Neural progenitor cell (in vitro differentiated cells): ENCODE data around the gene SPN.
"Not testable (repeated sequence)": the region's sequence is repeated elsewhere in the genome, so short reads cannot be mapped to it uniquely, and the experiment has no call there.

Experiments
- EZH2 ChIP-seq: fragments of 200-600 bp; sonication (generic); IDR thresholded peaks from 2 replicates; pipeline ENCODE4 v1.6.1; 2017; ENCODE audit warnings: antibody characterized with exemption, mild to moderate bottlenecking, moderate library complexity
- TF ChIP-seq, protein P1 (sequence below): fragments of 200-600 bp; sonication (generic); IDR thresholded peaks from 2 replicates; pipeline ENCODE4 v1.5.1; 2017; ENCODE audit warnings: antibody characterized with exemption, mild to moderate bottlenecking

DNA sequence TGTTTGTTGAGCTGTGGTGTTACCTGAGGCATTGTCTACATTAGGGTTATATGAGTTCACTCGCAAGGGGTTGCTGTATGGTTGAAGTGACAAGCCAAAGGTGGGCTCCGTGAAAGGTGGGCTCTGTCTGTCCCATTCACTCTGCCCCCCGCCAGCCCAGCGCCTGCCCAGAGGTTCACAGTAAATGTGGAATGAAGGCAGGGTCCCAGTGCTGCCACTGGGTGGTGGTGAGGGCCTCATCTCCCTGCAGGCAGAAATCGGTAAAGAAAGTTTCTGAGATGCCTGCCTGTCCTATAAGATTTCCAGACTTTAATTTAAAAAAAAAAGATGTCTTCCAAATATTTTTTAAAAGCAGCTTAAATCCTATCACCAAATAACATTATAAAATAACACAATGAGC is 26.7 kb upstream of the SPN start:
- TF ChIP-seq, protein P1, sequence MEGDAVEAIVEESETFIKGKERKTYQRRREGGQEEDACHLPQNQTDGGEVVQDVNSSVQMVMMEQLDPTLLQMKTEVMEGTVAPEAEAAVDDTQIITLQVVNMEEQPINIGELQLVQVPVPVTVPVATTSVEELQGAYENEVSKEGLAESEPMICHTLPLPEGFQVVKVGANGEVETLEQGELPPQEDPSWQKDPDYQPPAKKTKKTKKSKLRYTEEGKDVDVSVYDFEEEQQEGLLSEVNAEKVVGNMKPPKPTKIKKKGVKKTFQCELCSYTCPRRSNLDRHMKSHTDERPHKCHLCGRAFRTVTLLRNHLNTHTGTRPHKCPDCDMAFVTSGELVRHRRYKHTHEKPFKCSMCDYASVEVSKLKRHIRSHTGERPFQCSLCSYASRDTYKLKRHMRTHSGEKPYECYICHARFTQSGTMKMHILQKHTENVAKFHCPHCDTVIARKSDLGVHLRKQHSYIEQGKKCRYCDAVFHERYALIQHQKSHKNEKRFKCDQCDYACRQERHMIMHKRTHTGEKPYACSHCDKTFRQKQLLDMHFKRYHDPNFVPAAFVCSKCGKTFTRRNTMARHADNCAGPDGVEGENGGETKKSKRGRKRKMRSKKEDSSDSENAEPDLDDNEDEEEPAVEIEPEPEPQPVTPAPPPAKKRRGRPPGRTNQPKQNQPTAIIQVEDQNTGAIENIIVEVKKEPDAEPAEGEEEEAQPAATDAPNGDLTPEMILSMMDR: not testable (repeated sequence)
- not testable (repeated sequence) for TF ChIP-seq EZH2
